Astrocyte of the spinal cord (primary cell): ENCODE measurements around the gene YWHAE.

Experiments
- DNase-seq: peaks from one replicate; pipeline ENCODE4 v3.0.0; 2011; ENCODE audit warnings: low read depth, low spot score
- H3K4me3 ChIP-seq: 2 replicates; pipeline ENCODE4 v1.5.1; 2011; ENCODE audit warnings: low read depth, mild to moderate bottlenecking, low read length, moderate library complexity
- CTCF ChIP-seq: IDR thresholded peaks from 2 replicates; pipeline ENCODE4 v1.5.1; 2012; ENCODE audit warnings: low read depth, mild to moderate bottlenecking, low read length, inconsistent platforms
- in situ Hi-C: cut with HindIII; loops from 2 replicates; pipeline ENCODE4 v1.10.0; 2017; ENCODE audit warnings: low sequenced_read_pairs

Gene YWHAE

DNA sequence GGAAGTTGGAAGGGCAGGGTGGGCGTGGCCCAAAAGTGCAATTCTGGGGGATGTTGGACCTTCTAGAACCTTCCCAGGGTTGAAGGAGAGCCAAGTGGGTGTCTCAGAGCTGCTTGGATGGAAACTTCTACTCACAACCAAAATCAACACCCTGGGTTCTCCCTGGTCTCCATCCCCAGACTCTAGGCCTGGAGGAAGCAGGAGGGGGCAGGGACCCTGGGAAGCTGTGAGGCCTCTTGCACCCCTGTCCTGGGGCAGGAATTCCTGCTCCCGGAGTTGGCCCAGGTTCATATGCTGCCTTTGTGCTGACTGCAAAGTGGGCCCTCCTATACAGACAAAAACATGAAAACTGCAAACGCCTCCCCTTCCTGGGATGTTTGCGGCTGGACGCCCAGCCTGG is 95.5 kb downstream of the YWHAE start:
- no peak for TF ChIP-seq CTCF
- H3K4me3 ChIP-seq, result no peak overlapping the region
- DNase-seq, result no peak
- in situ Hi-C loops, result no loop called here

DNA sequence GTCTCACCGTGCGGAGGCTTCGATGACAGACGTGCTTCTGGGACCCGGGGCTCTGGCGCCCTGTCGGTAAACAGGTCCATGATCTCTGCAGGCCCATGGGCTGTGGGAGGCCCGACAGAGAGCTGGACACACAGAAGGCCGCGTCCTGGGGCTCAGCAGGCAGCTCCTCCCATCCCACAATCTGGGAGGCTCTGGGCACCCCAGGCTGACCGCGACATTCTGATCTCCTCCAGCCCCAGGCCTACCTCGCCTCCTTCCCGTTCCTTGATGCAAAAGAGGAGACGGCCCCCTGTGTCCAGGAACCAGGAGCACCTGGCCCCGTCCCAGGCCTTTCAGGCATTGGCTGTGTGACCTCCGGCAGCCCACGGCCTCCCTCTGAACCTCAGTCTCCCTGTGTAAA is 97.3 kb downstream of the YWHAE start:
- no peak for TF ChIP-seq CTCF
- no peak overlapping the region for H3K4me3 ChIP-seq
- no peak for DNase-seq
- in situ Hi-C loops, result no loop called here

DNA sequence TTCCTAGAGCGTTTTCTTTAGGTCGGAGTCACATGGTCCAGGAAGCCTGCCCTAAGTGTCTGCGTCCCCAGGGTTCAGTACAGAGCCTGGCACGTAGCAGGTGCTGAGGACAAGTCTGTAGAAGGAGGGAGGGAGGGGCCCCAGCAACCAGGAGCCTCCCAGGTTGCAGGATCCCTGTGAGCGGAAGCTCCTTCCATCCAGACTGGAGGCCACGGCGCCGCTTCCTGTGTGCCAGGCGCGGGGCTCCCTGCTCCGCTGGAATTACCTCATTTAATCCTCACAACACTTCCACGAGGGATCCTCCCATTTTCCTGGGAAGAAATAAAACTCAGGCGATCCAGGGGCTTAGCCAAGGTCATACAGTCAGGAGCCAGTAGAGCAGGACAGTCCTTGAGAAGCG is 98.5 kb downstream of the YWHAE start:
- in situ Hi-C loops, result no loop called here
- TF ChIP-seq CTCF, result no peak
- no peak for DNase-seq
- H3K4me3 ChIP-seq, result no peak overlapping the region

DNA sequence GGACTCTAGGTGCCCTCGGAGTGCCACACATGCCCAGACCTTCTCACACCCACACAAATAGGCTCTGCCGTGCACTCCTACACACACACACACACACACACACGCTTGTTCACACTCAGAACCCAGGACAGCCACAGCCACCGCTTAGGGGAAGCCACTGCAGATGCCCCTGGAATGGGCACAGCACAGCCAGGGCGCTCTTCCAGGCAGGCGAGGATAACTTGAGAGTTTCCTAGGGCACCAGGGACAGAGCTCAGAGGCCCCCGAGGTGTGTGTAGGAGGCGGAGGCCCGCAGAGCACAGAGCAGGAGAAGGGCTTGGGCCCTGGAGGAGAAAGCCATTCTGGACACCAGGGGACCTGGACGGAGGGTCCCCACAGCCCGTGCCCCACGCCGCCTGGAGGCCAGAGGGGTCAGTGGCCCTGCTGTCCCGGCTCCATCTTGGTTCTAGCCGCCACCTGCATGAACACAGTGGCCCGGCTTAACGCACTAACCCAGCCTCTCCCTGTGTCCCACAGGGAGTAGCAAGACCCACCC is 99.6 kb downstream of the YWHAE start:
- DNase-seq, result no peak
- H3K4me3 ChIP-seq, result no peak overlapping the region
- no peak for TF ChIP-seq CTCF
- in situ Hi-C loops, result no loop called here

GRCh38 chr17:1299552-1300370 is 100.3 kb downstream of the YWHAE start:
- in situ Hi-C loops, result no loop called here
- TF ChIP-seq CTCF, result no peak
- no peak for DNase-seq
- no peak overlapping the region for H3K4me3 ChIP-seq

DNA sequence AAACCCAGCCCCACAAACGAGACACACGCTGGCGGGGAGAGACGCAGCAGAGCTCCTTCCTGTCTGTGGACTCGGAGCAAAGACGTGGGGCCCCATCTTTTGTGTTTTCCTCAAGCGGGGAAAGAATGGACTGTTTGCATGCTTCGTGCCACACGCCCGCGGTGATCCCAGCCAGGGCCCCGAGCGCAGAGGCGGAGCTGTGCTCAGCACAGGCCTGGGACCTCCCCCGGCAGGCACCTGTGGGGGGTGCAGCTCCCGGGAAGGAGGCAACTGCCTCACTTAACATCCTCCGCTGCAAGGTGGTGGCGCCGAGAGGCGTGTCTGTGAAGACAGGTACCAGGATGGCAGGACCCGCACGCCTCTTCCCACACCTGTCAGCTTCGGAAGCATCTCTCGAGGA is 101.4 kb downstream of the YWHAE start:
- no peak for TF ChIP-seq CTCF
- no peak for DNase-seq
- no peak overlapping the region for H3K4me3 ChIP-seq
- in situ Hi-C loops, result no loop called here
